ENCODE data around the gene CDK5RAP3.

- no peak for TF ChIP-seq POLR2AphosphoS5 (IDR thresholded peaks at IDR 0.05; ENCODE audit: low read depth)
- TF ChIP-seq REST (IDR thresholded peaks at IDR 0.05; ENCODE audit: insufficient replicate concordance, low read depth): no peak
- no peak for TF ChIP-seq GABPA (IDR thresholded peaks at IDR 0.05; ENCODE audit: low read depth)
- TF ChIP-seq CTCF (IDR thresholded peaks at IDR 0.05; ENCODE audit: insufficient read depth, low read length): no peak
- TF ChIP-seq SPI1 (IDR thresholded peaks at IDR 0.05; ENCODE audit: borderline replicate concordance, low read depth): no peak
These were observed 21.3 kb downstream of the CDK5RAP3 start for GRCh38 chr17:47992216-47992615.

Data from HL-60 (cell line).